NCI-H69 (cell line): Measurements from ENCODE around the gene HCN1.

Experiments
- DNase-seq: peaks from one replicate; lab custom pipeline; 2025; lab: John Stamatoyannopoulos, UW

Gene HCN1

DNA sequence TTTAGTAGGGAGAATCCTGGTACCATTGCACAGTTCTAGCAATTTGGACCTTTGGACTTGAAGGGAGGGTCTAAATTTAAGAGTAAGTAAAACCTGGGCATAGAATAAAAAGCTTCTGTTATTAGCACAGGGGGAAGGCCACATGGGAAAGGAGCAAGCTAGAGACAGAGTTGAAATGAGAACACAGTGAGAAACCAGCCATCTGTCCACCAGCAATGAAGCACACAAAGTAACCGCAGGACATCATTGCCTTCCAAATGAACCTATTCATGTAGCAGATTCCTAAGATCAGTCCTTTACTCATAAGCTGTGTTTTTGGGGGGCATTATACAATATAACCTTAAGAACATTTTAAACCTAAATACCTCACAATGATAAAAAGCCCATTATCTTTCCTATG, 407.4 kb downstream of the HCN1 start:
- DNase-seq: no peak

DNA sequence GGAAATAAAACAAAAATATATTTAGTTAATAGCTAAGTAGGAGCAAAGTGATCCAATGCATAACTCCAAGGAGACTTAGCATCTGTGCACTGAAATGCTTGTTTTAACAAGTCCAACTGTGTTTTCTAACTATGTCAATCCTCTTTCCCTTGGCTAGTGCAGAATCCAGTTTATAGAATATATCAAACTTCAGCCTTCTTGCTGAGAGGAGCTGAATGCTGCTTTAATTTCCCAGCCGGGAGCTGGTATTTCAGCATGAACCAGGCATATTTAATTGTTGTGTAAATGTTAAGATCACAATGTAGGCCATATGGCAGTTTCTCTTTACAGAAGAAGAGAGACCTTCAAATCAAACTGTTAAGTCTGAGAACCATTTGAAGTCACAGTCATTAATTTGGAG, 411.7 kb downstream of the HCN1 start:
- DNase-seq: no peak

DNA sequence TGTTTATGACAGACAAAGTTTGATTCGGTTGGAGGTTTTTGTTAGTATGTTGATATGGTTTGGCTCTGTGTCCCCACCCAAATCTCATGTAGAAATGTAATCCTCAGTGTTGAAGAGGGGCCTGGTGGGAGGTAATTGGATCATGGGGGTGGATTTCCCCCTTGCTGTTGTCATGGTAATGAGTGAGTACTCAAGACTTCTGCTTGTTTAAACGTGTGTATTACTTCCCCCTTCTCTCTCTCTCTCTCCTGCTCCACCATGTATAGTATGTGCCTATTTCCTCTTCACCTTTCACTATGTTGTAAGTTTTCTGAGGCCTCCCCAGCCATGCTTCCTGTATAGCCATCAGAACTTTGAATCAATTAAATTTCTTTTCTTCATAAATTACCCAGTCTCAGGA, 415.1 kb downstream of the HCN1 start:
- DNase-seq: no peak

DNA sequence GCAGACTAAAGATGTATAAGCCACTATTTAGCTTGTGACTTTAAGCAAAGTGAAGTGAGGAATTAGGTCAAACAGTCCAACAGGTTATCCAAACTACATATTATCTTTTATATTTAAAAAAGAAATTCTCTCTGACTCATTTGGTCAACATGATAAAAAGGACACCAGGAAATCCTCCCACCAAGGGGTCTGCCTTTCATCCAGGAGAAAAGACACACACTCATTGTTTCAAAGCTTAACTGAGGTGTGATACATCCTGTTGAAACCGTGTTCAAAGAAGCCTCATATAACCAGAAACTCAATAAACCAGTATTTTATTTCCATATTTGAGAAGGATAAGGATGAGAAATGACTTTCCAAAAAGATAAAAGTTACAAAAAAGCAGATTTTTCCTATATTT, 417.1 kb downstream of the HCN1 start:
- DNase-seq: no peak

DNA sequence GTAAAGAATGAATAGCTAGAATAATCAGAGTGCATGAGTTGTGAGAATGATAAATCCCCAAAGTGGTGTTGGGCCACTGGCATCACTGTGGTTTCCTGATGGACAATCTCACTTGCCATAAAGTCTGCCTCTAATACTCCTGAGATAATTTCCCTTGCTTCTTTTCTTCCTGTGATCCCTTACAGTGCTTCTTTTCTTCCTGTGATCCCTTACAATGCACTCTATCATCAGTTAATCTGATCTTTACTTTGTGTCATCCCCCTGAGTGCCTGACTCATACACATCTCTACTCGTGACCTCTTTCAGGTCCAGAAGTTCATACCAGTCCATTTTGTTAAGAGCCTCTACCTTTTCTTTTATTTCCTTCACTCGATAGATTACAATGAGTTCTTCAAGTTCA, 418.3 kb downstream of the HCN1 start:
- no peak for DNase-seq

DNA sequence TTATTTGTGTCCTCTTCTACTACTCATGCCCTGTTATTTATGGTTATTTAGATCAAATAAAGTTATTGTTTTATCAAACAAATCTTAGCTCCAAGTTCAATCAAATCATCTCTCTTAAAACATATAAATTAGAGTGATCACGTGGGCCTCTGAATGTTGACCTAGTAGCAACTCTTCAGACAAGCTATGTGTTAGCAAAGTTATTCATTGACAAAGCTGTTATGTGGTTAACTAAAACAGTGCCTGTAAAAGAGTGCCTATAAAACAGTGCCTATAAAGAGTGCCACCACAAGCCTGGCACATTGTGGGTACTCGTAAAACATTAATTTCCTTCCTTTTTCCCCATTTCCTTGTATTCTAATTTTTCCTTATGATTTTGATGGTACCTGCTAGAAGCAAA, 421.9 kb downstream of the HCN1 start:
- DNase-seq: no peak

DNA sequence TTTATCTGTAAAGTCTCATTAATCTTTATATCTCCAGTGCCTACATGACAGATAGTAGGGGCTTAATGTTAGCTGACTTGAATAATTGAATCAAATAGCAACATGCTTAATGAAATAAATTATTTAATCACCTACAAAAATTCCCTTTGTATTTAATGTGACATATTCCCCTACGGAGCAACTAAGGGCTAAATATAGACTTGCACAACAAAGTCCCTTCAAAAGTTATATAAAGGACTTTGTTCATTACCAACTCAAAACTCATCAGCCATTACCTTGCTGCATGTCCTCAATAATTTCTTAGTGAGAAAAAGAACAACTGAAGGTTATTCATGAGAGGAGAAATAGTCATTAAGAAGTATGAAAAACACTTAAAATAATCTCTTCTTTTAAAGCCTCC, 424.6 kb downstream of the HCN1 start:
- DNase-seq: no peak

DNA sequence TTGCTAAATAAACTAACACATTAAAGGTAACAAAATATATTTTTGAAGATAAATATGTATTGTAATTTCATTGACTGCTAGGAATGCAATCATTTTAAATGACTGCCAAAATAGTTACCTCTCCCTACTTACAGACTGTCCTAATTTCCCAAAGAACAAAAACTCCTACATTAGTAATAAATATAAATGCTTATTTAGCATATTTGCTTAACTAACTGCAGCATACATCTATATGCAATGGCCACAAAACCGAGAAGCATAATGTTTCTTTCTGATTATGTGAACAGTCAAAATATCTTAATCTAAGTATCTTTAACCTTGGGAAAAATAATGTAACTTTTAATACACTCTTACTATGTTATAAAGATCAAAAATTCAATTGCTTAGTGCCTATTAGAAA, 431.7 kb downstream of the HCN1 start:
- DNase-seq: no peak

DNA sequence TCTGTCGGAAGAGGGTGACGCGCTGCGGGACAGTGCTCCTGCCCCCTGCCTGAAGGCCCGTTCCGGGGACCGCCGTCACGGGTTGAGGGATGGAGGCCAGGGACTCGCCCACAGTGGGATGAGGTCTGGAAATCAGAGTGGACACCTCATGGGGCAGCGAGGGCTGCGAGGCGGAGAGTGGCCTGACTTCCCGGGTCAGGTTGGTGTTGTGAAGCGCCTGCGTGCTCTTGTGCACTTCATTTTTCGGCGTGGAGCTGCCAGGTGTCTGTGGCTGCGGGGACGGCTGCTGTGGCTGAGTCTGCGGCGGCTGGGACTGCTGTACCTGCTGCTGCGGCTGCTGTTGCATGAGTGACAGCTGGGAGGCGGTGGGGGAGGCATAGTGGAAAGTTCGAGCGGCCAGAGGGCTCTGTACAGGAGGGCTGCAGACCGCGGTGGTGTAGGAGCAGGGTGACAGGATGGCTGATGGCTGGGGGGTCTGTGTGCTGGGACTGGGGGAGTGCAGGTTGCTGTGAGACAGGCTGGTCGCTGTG, 434.1 kb downstream of the HCN1 start:
- no peak for DNase-seq

DNA sequence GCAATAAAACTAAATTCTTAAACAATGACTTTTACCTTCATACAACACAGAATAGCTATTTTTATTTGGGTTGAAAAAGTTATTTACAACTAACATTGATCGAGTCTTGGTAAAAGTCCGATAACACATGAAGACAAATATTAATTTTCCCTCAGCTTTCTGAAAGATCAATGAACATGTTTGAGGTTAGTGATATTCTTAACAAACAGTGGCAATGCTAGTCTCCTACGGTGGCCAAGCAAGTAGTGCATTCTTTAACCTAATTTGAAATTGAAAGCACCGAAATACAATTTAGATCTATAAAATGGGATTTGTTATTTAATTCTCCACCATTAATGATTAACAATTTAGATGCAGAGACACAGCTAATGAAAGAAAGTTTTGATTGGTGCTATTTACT, 435.1 kb downstream of the HCN1 start:
- DNase-seq: no peak

DNA sequence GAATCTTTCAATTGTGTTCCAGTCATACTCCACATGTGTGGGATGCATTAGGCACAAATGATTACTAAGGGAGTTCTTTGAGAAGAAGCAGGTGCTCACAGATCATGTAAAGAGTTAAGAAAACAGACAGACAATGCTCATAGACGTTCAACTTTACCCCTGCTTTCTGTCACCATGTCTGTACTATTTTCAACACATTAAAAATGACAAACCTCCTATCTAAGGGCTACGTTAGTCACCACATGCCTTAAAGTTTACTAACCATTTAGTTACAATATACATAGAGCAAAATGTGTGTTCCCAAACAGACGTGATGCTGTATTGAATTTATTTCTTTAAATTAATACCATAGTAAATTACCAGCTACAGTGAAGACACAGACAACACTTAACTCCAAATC, 435.9 kb downstream of the HCN1 start:
- no peak for DNase-seq

DNA sequence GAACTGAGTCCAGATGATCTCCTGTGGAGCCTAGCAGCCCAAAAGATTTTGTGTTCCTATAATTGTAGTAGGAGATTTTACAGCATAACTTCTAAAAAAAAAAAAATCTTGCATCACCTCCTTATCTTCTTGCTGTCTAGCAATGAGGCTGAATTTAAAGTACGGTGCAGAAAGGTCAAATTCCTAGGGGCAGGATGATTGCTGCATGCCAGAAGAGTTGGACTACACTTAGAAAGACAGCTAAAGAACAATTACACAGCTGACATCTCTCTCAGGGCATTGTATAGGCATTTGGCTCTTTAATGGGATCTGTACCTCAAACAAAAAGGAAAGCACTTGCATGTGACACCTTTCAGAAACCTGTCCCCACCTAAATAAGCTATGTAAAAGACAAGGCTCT, 443.2 kb downstream of the HCN1 start:
- no peak for DNase-seq

DNA sequence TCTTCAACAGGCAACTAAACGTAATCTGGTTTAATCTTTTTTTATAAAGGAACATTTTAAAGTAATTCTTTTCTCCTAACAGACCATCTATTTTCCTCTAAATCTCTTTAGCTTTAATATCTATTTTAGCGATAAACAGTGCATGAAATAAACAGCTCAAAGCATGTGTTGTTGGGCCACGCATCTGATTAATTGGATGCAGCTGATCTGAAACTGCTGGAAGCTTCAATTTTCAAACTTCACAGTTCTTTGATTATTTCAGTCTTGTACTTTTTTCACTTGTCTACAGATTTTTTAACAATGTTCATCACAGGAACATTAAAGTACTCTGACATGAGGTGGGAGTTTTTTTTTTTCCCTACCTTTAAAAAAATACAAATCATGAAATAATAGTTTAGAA, 443.6 kb downstream of the HCN1 start:
- no peak for DNase-seq

DNA sequence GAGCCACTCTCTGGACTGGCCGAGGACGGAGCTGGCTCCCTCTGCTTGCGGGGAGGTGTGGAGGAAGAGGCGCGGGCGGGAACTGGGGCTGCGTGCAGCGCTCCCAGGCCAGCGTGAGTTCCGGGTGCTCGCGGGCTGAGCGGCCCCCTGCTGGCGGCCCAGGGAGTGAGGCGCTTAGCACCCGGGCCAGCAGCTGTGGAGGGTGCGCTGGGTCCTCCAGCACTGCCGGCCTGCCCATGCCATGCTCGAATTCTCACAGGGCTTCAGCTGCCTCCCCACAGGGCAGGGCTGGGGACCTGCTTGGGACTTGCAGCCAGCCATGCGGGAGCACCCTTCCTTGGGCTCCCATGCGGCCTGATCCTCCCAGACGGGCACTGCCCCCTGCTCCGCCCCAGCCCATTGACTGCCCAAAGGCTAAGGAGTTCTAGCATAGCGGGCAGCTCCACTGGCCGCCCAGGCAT, 470.6 kb downstream of the HCN1 start:
- no peak for DNase-seq

DNA sequence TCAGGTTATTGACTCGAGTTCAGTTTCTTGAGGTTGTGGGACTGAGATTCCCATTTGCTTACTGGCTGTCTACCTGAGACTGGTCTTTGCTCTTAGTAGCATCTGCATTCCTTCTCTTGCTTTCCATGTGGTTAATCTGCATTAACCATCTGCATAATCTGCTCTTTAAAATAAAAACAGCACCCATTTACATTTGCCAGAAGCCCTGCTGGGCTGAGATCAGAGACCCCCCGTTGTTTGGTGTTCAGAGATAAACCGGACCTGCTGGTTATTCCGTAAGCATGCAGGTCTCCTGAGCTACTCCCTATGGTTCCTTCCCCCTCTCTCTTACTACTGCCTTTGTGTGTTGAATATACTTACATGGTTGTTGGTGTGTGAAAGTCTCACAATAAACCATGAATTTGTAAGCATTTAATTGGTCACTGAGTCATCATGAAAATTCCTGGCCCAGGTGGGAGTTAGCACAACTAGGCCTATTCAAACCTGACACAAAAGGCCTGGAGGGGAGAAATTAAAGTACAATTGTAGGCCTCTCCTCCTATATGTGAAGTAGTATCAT, 490.7 kb downstream of the HCN1 start:
- DNase-seq: no peak
